Hematopoietic multipotent progenitor cell (in vitro differentiated cells): Measurements from ENCODE around the gene CDIP1. TPM values are rescaled to one million over a fixed set of nuclear protein-coding genes. Genes with fewer than 3 reads are reported as not detected.
"Not testable (repeated sequence)": the region's sequence is repeated elsewhere in the genome, so short reads cannot be mapped to it uniquely, and the experiment has no call there.

Experiments used
- DNase-seq, 3 donors: peaks; one replicate each; pipeline ENCODE4 v3.0.0-alpha.2; 2011 to 2015; ENCODE audit warnings: low read depth in 2 of 3, low spot score in 2 of 3
- total RNA-seq: library from RNA; depleted of rRNA; stranded (reverse); fragments of >200 nt; gene quantifications from one replicate; pipeline ENCODE4 v1.2.3, GENCODE V29; 2012

Gene CDIP1
- 24.0 TPM for total RNA-seq

GRCh38 chr16:4538350-4539235 is at the start of gene CDIP1:
TSS of gene CDIP1 (minus strand) at chr16:4538773. CDS start at chr16:4514130, 24,643 bp downstream.
- DNase-seq, result peak; percentile 92 to 97 (median 97)

DNA sequence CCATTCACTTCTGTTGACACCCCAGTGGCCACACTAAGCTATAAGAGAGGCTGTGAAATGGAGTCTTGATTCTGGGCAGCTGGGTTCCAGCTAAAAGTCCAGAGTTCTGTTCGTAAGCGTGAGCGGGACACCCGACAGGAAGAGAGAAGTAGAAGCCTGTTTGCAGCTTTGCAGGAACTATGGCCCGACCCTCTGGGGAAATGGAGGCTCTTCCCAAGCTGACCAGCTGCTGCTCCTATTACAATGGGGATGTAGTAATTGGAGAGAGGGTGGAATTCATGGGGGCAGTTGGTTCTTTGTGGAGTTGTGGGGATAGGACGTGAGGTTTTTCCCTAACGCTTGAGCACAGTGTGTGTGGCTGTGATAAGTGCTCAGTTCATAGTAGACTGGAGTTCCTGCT is 47.7 kb upstream of the CDIP1 start:
- no peak for DNase-seq

DNA sequence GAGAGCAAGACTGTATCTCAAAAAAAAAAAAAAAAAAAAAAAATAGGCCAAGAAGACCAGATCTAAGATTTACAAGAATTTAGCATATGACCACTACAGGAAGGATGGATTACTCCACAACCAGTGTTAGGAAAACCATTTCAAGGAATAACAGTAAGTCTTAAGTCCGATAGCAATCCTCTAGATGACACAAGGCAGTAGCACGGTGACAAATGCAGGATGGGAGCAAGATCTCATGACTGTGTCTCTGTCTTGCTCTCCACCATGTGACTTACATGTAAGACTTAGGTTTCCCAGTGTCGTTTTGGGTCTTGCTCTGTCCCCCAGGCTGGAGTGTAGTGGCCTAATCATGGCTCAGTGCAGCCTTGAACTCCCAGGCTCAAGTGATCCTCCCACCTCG is 45.3 kb upstream of the CDIP1 start:
- DNase-seq, result no peak

DNA sequence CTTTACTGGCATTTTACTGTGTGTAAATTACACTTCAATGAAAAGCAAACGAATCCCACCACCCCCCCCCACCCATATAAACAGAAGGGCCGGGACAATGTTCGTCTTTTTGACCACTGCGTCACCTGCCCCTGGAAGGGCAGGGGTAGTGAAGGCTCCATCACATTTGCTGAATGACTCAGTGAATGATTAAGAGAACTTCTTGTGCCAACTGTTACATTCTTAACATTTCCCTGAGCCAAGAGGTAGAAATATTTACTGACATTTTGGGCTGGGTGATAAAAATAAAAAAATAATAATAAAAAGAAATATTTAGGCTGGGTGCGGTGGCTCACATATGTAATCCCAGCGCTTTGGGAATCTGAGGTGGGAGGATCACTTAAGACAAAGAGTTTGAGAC is 41.7 kb upstream of the CDIP1 start:
- DNase-seq, result no peak

GRCh38 chr16:4578961-4579530 is 40.5 kb upstream of the CDIP1 start:
- DNase-seq, result no peak

- DNase-seq, result no peak
Observed at GRCh38 chr16:4576008-4576407, 37.4 kb upstream of the CDIP1 start.

DNA sequence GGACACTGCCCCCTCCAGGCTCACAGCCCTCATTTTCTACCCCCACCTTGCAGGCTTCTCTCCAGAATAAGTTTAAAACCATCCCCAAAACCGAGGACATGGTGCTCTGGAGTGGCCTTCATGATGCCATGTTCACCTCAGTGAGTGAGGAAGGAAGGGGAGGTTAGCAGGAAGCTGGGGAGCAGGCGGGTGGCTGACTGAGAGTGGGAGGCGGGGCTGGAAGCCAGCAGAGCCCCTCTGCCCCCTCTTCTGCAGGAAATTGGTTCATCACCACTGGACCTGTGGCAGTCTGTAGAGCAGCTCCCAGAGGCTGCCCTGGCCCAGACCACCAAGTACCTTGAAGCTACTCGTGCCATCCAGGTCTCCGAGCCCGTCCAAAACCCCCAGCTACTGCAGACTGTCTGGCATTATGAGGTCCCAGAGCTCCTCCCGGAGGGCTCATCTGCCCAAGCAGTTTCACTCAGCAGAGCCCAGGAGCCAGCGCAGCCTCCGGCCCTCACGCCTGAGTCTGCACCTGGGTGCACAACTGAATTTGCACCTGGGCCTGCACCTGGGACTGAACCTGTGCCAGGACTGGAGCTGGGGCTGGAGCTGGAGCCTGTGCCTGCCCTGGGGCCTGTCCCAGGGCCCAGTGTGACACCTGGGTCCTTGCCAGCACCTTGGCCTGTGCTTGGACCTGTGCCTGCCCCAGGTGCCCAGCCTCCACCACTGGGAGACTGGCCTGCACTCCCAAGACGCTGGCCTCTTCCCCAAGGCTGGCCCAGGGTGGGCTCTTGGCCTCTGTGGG is 36.5 kb upstream of the CDIP1 start:
- DNase-seq, result peak in 2 of 3 donors; percentile 25 to 38

DNA sequence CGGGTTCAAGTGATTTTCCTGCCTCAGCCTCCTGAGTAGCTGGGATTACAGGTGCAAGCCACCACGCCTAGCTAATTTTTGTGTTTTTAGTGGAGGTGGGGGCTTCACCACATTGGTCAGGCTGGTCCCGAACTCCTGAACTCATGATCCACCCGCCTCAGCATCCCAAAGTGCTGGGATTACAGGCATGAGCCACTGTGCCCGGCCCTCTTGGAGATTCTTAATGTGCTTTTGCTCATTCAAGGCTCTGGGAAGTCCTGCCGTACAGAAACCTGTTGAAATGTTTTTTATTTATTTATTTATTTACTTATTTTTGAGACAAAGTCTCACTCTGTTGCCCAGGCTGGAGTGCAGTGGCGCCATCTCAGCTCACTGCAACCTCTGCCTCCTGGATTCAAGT is 35.4 kb upstream of the CDIP1 start:
- not testable (repeated sequence) for DNase-seq

DNA sequence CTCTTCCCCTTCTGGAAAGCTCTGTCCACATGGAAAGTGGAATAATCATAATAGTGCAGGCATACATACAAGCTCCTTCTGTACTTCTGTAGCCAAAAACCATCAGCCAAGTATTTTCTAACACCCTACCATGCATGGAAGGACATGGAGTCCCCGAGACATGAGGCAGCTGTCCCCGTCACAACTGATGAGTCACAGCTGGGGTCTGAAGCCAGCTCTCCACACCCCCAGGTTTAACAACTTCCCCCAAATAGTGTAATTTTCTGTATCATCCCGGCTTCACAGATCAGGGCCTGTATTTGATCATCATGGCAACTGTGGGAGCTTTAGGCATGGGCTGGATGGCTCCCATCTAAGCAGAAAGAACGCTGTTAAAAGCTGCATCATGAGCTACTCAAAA is 34.1 kb upstream of the CDIP1 start:
- peak in 2 of 3 donors; percentile 24 to 34 for DNase-seq

GRCh38 chr16:4570688-4571321 is 32.2 kb upstream of the CDIP1 start:
- no peak for DNase-seq

DNA sequence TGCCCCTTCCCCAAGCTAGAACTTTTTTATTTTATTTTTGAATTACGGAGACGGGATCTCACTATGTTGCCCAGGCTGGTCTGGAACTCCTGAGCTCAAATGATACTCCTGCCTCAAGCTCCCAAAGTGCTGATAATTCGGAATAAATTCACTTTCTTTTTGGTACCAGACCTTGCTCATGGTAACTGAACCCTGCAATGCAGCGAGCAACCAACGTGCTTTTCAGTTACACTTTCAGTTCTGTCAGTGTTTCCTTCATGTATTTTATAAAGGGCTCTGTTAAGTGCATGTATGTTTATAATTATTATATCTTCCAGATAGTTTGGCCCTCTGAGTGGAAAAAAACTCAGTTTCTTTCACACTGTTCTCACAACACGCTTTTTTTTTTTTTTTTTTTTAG is 31.5 kb upstream of the CDIP1 start:
- DNase-seq, result no peak

GRCh38 chr16:4566144-4566543 is 27.6 kb upstream of the CDIP1 start:
- no peak for DNase-seq

DNA sequence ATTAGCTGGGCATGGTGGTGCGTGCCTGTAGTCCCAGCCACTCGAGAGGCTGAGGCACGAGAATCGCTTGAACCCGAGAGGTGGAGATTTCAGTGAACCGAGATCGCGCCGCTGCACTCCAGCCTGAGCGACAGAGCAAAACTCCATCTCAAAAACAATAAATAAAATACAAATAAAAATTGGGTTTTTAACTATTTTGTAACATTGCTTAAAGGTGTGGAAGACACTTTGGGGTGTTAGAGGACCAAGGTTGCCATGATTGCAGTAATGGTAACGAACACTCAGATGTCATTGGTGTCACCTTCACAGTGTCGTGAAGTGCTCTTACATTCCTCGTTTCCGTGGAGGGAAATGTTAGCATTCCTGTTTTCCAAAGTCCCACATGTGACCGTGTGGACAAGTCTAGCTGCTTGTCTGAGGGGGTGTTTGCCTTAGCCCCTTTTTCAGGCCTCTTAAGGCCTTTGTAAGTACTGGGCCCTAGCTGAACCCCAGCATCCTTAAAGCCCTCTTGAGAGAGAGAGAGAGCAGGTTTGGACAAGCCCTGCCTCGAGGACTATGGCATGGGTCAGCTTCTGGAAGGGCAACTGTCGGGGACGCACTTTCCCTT is 26.2 kb upstream of the CDIP1 start:
- DNase-seq, result no peak

GRCh38 chr16:4561596-4561995 is 23.0 kb upstream of the CDIP1 start:
- no peak for DNase-seq

- DNase-seq, result no peak
Observed at GRCh38 chr16:4557973-4558372, 19.4 kb upstream of the CDIP1 start.

- DNase-seq, result no peak
Observed at GRCh38 chr16:4556580-4556979, 18.0 kb upstream of the CDIP1 start.

GRCh38 chr16:4556112-4556511 is 17.5 kb upstream of the CDIP1 start, which contains the start of gene C16orf96:
TSS of gene C16orf96 (plus strand) at chr16:4556340. CDS start at chr16:4556490, 150 bp downstream.
- no peak for DNase-seq

GRCh38 chr16:4552541-4552940 is 14.0 kb upstream of the CDIP1 start:
- DNase-seq, result no peak

DNA sequence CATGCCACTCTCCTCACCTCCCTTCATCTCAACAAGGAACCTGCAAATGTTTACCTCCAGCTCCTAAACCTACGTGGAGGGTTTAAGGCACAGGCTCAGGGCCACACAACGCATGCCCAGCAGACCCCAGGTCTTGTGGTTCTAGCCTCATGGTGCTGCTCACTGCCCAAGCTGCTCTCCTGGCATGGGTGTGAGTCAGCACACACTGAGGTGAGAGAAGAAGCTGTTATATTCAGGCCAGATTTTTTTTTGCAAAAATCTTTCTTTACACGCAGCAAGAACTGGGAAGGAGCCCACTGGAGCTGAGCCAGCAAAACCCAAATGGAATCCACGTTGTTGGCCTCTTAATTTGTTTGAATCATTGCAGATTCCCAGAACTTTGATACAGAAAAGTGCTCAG is 12.0 kb upstream of the CDIP1 start:
- no peak for DNase-seq

DNA sequence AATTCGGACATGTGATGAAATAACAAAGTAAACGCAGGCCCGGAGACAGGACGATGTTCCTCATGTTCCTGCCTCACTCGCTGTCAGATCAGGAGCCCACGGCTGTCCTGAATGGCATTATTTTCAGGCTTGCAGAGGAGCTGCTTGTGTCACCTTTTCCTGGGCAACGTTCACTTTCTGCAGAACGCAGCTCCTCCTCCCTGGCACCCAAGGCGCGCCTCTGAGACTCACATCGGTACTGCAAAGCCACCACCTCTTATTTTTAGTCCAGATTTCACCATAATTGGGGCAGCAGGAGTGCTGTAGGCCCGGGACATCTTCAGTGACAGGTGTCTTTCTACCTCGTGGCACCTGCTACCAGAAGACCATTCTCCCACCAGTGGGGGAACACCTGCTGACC is 9.6 kb upstream of the CDIP1 start:
- no peak for DNase-seq
